Chondrocyte (in vitro differentiated cells): ENCODE results near the gene CHRNA9. TPM values are rescaled to one million over a fixed set of nuclear protein-coding genes. Genes with fewer than 3 reads are reported as not detected.

ENCODE experiments used
- DNase-seq: peaks from one replicate; pipeline ENCODE4 v3.0.0; 2021; ENCODE audit warnings: mixed read lengths, low spot score
- H3K27ac Mint-ChIP-seq: one replicate; pipeline ENCODE4 v1.8.0; 2021; ENCODE audit warnings: mild to moderate bottlenecking, moderate library complexity, mixed read lengths; ENCODE audit not compliant: unreplicated experiment
- H3K27me3 Mint-ChIP-seq: 2 replicates; pipeline ENCODE4 v1.8.0; 2021; ENCODE audit warnings: low read depth, mixed read lengths
- H3K36me3 Mint-ChIP-seq: 2 replicates; pipeline ENCODE4 v1.8.0; 2021; ENCODE audit warnings: low read depth, mixed read lengths
- H3K4me1 Mint-ChIP-seq: 2 replicates; pipeline ENCODE4 v1.8.0; 2021; ENCODE audit warnings: low read depth, mild to moderate bottlenecking, mixed read lengths
- H3K4me3 Mint-ChIP-seq: one replicate; pipeline ENCODE4 v1.8.0; 2021; ENCODE audit warnings: mild to moderate bottlenecking, moderate library complexity, mixed read lengths; ENCODE audit not compliant: unreplicated experiment
- H3K9me3 Mint-ChIP-seq: 2 replicates; pipeline ENCODE4 v1.8.0; 2021; ENCODE audit warnings: low read depth, mixed read lengths
- CTCF ChIP-seq: fragments of 200-600 bp; sonication (generic); IDR thresholded peaks from 2 replicates; pipeline ENCODE4 v1.5.0; 2021; ENCODE audit warnings: antibody characterized with exemption, mild to moderate bottlenecking, moderate library complexity
- total RNA-seq: library from RNA; stranded (reverse); gene quantifications from 3 replicates; pipeline ENCODE4 v1.2.1, GENCODE V29; 2021

Gene CHRNA9
- total RNA-seq, 1 donor from 2014 or later = not detected

GRCh38 chr4:40403081-40403480 lies 67.9 kb downstream of the CHRNA9 start:
- Mint-ChIP-seq H3K4me1 (no peaks in the 10 kb centered on the region), H3K27ac (no peak overlapping the region)

More at GRCh38 chr4:40403081-40403480, 67.9 kb downstream of the CHRNA9 start:
- TF ChIP-seq CTCF = no peak
- H3K9me3 Mint-ChIP-seq = no peaks in the 10 kb centered on the region
- no peak for DNase-seq
- H3K36me3 Mint-ChIP-seq = no peaks in the 10 kb centered on the region
- peaks cover 4% of the 10 kb centered on the region for H3K27me3 Mint-ChIP-seq
- H3K4me3 Mint-ChIP-seq = no peak overlapping the region

Other genes with a start within 250 kb of the CHRNA9 start
- gene RHOH, start 138.3 kb upstream of the CHRNA9 start, total RNA-seq = not detected in 3 replicates